Measurements from ENCODE around the gene CHD2.
"Not testable (repeated sequence)": the region's sequence is repeated elsewhere in the genome, so short reads cannot be mapped to it uniquely, and the experiment has no call there.

The CHD2 gene

GRCh38 chr15:93049914-93050578 lies 149.9 kb downstream of the CHD2 start:
- no peak for DNase-seq (ENCODE audit: low spot score)

- no peak for DNase-seq (ENCODE audit: low spot score)
These were observed 150.5 kb downstream of the CHD2 start for GRCh38 chr15:93050648-93051047.

GRCh38 chr15:93051236-93052089 lies 151.3 kb downstream of the CHD2 start:
- no peak for DNase-seq (ENCODE audit: low spot score)

GRCh38 chr15:93052090-93052879 lies 152.2 kb downstream of the CHD2 start:
- DNase-seq (ENCODE audit: low spot score), result no peak

GRCh38 chr15:93055211-93055610 lies 155.1 kb downstream of the CHD2 start:
- DNase-seq (ENCODE audit: low spot score), result no peak

- no peak for DNase-seq (ENCODE audit: low spot score)
These were observed 156.7 kb downstream of the CHD2 start for GRCh38 chr15:93056836-93057235.

- no peak for DNase-seq (ENCODE audit: low spot score)
These were observed 157.5 kb downstream of the CHD2 start for GRCh38 chr15:93057618-93058017.

- no peak for DNase-seq (ENCODE audit: low spot score)
These were observed 158.0 kb downstream of the CHD2 start for GRCh38 chr15:93058128-93058527.

GRCh38 chr15:93058904-93059427 lies 158.8 kb downstream of the CHD2 start:
- no peak for DNase-seq (ENCODE audit: low spot score)

GRCh38 chr15:93059442-93059841 lies 159.3 kb downstream of the CHD2 start:
- DNase-seq (ENCODE audit: low spot score), result no peak

- DNase-seq (ENCODE audit: low spot score), result no peak
These were observed 160.5 kb downstream of the CHD2 start for GRCh38 chr15:93060336-93061248.

GRCh38 chr15:93062628-93063261 lies 162.6 kb downstream of the CHD2 start:
- DNase-seq (ENCODE audit: low spot score), result not testable (repeated sequence)

- DNase-seq (ENCODE audit: low spot score), result no peak
These were observed 163.1 kb downstream of the CHD2 start for GRCh38 chr15:93063262-93063671.

GRCh38 chr15:93063796-93064690 lies 163.9 kb downstream of the CHD2 start:
- no peak for DNase-seq (ENCODE audit: low spot score)

- no peak for DNase-seq (ENCODE audit: low spot score)
These were observed 165.5 kb downstream of the CHD2 start for GRCh38 chr15:93065641-93066045.

GRCh38 chr15:93066224-93066681 lies 166.1 kb downstream of the CHD2 start:
- DNase-seq (ENCODE audit: low spot score), result no peak

- DNase-seq (ENCODE audit: low spot score), result no peak
These were observed 166.9 kb downstream of the CHD2 start for GRCh38 chr15:93066834-93067648.

GRCh38 chr15:93067649-93068085 lies 167.5 kb downstream of the CHD2 start:
- DNase-seq (ENCODE audit: low spot score), result no peak
